GM10266 (cell line): ENCODE measurements around the gene RNPEP.
"Not testable (repeated sequence)": the region's sequence is repeated elsewhere in the genome, so short reads cannot be mapped to it uniquely, and the experiment has no call there.

Source experiments
- DNase-seq: peaks from one replicate; pipeline ENCODE4 v3.0.0; 2012; ENCODE audit errors: extremely low spot score
- TF ChIP-seq, protein P1 (sequence below): IDR thresholded peaks from 2 replicates; pipeline ENCODE4 v1.5.1; 2012; ENCODE audit warnings: mild to moderate bottlenecking, low read depth; ENCODE audit not compliant: control insufficient read depth, insufficient read depth; ENCODE audit errors: missing control alignments

The RNPEP gene

DNA sequence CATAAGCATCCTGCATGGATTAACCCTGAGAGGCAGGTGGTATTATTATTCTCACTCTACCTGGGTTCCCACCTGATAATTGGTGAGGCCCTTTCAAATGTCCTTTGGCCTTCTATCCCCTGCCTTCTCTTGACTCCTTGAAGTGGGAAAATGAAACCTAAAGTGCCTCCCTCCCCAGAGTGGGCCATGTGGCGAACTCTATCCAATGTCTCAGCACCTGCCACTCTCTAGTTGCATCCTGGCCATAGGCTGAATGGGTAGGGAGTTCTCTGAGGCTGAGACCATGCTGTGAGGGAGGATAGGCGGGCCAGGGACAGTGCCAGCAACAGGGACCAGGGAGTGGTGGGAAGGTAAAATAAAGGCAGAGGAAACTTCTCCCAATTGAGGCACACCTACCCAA is 63.3 kb downstream of the RNPEP start:
- TF ChIP-seq, protein P1, sequence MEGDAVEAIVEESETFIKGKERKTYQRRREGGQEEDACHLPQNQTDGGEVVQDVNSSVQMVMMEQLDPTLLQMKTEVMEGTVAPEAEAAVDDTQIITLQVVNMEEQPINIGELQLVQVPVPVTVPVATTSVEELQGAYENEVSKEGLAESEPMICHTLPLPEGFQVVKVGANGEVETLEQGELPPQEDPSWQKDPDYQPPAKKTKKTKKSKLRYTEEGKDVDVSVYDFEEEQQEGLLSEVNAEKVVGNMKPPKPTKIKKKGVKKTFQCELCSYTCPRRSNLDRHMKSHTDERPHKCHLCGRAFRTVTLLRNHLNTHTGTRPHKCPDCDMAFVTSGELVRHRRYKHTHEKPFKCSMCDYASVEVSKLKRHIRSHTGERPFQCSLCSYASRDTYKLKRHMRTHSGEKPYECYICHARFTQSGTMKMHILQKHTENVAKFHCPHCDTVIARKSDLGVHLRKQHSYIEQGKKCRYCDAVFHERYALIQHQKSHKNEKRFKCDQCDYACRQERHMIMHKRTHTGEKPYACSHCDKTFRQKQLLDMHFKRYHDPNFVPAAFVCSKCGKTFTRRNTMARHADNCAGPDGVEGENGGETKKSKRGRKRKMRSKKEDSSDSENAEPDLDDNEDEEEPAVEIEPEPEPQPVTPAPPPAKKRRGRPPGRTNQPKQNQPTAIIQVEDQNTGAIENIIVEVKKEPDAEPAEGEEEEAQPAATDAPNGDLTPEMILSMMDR = no peak
- DNase-seq = no peak

DNA sequence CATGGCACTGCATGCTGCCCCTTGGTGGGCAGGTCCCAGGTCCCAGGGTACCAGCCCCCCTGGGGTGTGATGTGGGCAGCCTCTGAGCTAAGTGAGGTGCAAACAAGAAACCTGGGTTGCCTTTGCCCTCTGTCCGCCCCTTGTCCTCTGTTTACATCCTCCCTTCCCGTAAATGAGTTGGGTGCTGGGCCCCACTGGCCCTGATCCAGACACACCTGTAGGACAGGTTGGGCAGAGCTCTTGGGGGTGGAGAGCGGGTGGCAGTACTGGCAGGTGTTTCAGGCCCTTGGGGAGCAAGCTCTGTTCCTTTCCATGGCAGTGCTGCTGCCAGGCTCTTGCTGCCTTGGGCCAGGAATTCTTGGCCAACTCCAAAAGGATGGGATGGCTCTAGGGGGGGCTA is 63.8 kb downstream of the RNPEP start:
- no peak for DNase-seq
- TF ChIP-seq, protein P1 = no peak

DNA sequence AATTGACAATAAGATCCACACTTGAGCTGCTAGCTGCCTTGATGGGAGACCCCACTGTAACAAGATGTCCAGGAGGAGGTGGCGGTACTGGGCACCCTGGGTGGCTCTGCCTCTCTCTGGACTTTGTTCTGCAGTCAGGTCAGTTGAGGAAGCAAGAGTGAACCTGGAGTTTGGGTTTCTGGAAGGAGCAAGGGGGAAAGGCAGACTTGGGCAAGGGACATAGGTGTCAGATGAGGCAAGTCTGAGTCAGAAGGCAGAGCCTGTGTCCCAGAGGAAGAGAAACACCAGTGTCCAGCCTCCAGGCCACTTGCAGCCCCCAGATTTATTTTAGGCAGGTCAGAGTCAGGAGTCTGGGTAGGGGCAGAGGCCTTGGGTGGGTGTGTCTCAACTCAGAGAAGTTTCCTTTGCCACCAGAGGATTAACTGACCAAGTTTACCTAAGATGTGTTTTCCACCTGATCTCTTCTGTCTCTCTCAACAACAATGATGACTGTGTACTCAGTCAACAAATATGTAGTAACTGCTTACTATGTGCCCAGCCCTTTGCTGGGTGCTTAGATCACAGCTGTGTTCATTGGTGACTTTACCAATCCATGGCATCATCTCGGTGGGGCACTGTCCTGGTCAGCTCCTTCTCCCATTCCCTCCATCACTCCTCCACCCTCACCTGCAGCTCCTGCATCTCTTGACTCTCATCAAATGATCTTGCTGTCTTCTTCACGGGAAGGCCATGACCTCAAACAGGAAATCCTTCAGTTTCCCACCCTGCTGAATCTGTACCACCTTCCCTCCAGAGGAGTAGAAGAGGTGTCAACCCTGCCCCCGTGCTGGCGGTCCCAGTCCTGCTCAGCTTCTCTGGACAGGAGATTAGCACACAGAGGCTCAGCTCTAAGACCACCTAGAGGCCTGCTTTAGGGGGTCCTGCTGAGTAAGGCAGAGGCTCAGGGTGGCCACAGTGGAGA is 64.6 kb downstream of the RNPEP start:
- no peak for DNase-seq
- TF ChIP-seq, protein P1 = no peak

DNA sequence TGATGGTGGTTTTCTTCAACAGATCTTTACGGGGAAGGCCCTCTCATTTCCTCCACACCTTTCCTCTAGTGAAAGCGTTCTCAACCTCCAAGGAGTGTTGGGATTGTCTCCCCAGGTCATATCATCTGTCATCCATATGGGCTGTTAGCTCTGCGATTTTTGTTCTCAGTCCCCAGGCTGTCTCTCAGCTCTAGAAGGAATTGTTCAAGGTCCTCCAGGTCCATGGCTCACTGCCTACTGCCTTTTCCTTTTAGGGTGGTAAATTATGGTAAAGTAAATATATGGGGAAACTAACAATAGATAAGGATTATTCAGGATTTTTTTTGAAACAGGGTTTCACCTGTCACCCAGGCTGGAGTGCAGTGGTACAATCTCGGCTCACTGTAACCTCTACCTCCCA is 65.5 kb downstream of the RNPEP start:
- TF ChIP-seq, protein P1 = no peak
- no peak for DNase-seq

DNA sequence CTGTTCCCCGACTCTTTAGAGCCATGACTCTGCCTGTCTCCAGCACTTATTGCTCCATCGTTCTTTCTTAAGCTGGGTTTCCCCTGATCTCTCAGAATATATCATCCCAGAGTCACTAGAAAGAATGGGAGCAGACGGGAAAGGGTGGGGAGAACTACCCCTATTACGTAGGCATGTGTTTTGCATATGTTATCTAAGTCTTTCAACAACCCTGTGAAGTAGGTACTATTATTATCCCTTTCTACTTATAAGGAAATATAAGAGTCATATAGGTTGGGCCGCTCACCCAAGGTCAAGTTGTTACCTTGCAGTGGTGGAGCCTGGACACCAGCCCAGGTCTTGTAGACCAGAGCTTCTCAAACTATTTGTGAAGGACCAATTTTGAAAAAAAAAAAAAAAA is 66.7 kb downstream of the RNPEP start:
- TF ChIP-seq, protein P1 = no peak
- no peak for DNase-seq

DNA sequence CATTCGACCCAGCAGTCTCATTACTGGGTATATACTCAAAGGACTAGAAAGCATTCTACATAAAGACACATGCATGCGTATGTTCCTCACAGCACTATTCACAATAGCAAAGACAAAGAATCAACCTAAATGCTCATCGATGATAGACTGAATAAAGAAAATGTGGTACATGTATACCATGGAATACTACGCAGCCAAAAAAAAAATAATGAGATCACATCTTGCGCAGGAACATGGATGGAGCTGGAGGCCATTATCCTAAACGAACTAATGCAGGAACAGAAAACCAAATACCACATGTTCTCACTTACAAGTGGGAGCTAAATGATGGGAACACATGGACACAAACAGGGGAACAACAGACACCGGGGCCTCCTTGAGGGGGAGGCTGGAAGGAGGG is 71.6 kb downstream of the RNPEP start:
- TF ChIP-seq, protein P1 = no peak
- no peak for DNase-seq

DNA sequence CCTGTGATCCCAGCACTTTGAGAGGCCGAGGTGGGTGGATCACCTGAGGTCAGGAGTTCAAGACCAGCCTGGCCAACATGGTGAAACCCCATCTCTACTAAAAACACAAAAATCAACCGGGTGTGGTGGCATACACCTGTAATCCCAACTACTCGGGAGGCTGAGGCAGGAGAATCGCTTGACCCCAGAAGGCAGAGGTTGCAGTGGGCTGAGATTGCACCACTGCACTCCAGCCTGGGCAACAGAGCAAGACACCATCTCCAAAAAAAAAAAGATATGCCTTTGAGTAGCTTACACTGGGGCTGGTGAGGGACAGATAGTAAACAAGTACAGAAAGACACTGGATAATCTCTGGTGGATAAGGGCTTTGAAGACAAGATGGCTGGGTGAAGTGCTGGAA is 72.2 kb downstream of the RNPEP start:
- DNase-seq = not testable (repeated sequence)
